ENCODE data around the gene TLCD1.

TLCD1 gene

DNA sequence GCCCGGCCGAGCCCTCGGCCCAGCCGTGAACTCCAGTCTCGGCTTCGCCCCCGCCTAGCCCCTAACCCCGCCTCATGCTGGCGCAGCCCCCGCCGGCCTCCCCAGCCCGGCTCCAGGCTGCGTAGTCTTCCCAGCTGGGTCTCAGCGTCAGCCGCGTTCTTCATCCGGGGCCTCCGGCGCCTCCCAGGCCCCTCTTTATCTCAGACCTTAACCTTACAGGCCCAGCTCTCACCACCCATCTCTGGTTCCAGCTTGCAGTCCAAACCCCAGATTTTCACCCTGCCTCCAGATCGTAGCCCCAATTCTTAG lies 14.4 kb downstream of the TLCD1 start, which contains the start of gene PROCA1:
Gene PROCA1, minus strand, starts transcription at position 166 of the 309 bp plus-strand sequence. CDS start 228 bp downstream, outside the sequence.
- Histone ChIP-seq H2AFZ (ENCODE audit: low read depth) (peak within 1 kb of the TSS; percentile 66), H3K27me3 (ENCODE audit: insufficient read depth, low read depth) (peaks cover 23% of the 10 kb centered on the region), H3K27ac (no peak within 1 kb of the TSS), H4K20me1 (ENCODE audit: insufficient read depth) (no peaks in the 10 kb centered on the region), H3K4me1 (ENCODE audit: low read depth, poor library complexity, severe bottlenecking) (no peaks in the 10 kb centered on the region), H3K36me3 (ENCODE audit: insufficient read depth) (no peaks in the 10 kb centered on the region), H3K4me3 (IDR thresholded peaks at IDR 0.05; ENCODE audit: insufficient read depth, low read depth, low read length) (no peak within 1 kb of the TSS), H3K4me2 (peak within 1 kb of the TSS; percentile 58), H3K79me2 (ENCODE audit: insufficient read depth, low read depth) (no peaks in the 10 kb centered on the region), H3K9ac (peak within 1 kb of the TSS; percentile 28; the same call in 1 of the 2 replicates)
- TF ChIP-seq, protein P1, sequence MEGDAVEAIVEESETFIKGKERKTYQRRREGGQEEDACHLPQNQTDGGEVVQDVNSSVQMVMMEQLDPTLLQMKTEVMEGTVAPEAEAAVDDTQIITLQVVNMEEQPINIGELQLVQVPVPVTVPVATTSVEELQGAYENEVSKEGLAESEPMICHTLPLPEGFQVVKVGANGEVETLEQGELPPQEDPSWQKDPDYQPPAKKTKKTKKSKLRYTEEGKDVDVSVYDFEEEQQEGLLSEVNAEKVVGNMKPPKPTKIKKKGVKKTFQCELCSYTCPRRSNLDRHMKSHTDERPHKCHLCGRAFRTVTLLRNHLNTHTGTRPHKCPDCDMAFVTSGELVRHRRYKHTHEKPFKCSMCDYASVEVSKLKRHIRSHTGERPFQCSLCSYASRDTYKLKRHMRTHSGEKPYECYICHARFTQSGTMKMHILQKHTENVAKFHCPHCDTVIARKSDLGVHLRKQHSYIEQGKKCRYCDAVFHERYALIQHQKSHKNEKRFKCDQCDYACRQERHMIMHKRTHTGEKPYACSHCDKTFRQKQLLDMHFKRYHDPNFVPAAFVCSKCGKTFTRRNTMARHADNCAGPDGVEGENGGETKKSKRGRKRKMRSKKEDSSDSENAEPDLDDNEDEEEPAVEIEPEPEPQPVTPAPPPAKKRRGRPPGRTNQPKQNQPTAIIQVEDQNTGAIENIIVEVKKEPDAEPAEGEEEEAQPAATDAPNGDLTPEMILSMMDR (conservative IDR thresholded peaks at IDR 0.05; ENCODE audit: low read depth, low read length) = no peak

DNA sequence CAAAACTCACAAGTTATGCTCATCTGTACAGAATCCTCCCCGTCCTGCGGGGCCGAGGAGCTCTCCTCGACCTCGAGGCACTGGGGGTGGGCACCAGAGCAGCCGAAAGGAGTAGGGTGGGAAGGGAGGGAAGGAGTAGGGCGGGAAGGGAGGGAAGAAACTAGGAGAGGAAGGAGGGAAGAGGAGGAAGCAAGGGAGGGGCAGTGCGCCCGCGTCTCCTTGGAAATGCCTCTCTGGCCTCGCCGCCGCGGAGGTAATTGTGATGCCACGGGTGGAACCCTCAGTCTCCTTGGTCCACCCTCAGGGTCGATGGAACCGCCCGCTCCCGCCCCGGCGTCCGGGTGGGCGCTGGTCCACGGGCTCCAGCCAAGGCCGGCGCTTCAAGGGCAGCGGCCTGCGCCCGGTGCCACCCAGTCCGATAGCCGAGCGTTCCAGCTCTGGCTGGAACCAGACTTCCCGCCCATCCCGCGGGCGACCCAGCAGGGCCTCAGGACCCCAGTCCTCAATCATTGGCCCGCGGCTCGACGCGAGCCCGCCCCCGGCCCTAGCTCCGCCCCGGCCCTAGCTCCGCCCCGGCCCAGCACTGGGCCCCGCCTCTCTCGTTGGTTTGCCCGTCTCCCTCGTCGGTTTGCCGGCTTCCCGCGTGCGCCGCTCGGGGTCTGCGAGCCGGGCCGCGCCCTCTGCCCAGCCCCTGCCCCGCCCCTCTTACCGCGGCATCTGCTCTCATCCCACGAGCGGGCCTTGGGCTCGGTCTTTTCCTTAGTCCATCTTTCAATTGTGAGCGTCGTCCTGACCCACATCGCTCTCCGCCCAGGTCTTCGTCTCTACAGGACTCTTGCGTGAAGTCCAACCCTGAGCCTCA lies 14.9 kb downstream of the TLCD1 start:
- no peaks in the 10 kb centered on the region for H3K36me3 ChIP-seq (ENCODE audit: insufficient read depth)
- no peak overlapping the region for H3K27ac ChIP-seq
- peak overlapping the region; percentile 58 for H3K4me2 ChIP-seq
- no peaks in the 10 kb centered on the region for H3K79me2 ChIP-seq (ENCODE audit: insufficient read depth, low read depth)
- H3K4me1 ChIP-seq (ENCODE audit: low read depth, poor library complexity, severe bottlenecking) = no peaks in the 10 kb centered on the region
- H2AFZ ChIP-seq (ENCODE audit: low read depth) = peak overlapping the region; percentile 66
- H4K20me1 ChIP-seq (ENCODE audit: insufficient read depth) = no peaks in the 10 kb centered on the region
- no peak overlapping the region for H3K4me3 ChIP-seq (IDR thresholded peaks at IDR 0.05; ENCODE audit: insufficient read depth, low read depth, low read length)
- peak overlapping the region; percentile 28; the same call in 1 of the 2 replicates for H3K9ac ChIP-seq
- H3K27me3 ChIP-seq (ENCODE audit: insufficient read depth, low read depth) = peaks cover 18% of the 10 kb centered on the region
- TF ChIP-seq, protein P1 (conservative IDR thresholded peaks at IDR 0.05; ENCODE audit: low read depth, low read length) = no peak

DNA sequence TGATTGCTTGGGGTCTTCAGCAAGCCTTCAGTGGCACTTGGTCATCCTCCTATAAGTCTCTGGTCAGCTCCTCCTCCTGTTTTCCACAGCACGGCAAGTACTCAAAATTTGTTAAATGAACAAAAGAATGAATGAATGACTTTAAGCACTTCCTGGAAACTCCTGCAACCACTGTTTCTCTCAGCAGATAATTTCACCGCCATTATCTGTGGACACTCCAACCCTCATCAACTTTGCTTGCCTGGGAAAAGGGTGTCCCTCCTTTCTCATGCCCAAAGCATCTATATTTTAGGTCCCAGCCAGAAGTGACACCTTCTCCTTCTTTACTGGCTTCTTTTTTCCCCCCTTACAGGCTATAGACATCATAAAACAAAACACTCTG lies 18.7 kb downstream of the TLCD1 start:
- H3K4me3 ChIP-seq (IDR thresholded peaks at IDR 0.05; ENCODE audit: insufficient read depth, low read depth, low read length) = no peak overlapping the region
- H2AFZ ChIP-seq (ENCODE audit: low read depth) = no peak overlapping the region
- no peaks in the 10 kb centered on the region for H3K79me2 ChIP-seq (ENCODE audit: insufficient read depth, low read depth)
- H3K4me2 ChIP-seq = no peak overlapping the region
- H4K20me1 ChIP-seq (ENCODE audit: insufficient read depth) = no peaks in the 10 kb centered on the region
- TF ChIP-seq, protein P1 (conservative IDR thresholded peaks at IDR 0.05; ENCODE audit: low read depth, low read length) = no peak
- no peak overlapping the region for H3K9ac ChIP-seq
- no peaks in the 10 kb centered on the region for H3K4me1 ChIP-seq (ENCODE audit: low read depth, poor library complexity, severe bottlenecking)
- no peaks in the 10 kb centered on the region; the same call in 1 of the 2 replicates for H3K27me3 ChIP-seq (ENCODE audit: insufficient read depth, low read depth)
- no peak overlapping the region for H3K27ac ChIP-seq
- H3K36me3 ChIP-seq (ENCODE audit: insufficient read depth) = no peaks in the 10 kb centered on the region

DNA sequence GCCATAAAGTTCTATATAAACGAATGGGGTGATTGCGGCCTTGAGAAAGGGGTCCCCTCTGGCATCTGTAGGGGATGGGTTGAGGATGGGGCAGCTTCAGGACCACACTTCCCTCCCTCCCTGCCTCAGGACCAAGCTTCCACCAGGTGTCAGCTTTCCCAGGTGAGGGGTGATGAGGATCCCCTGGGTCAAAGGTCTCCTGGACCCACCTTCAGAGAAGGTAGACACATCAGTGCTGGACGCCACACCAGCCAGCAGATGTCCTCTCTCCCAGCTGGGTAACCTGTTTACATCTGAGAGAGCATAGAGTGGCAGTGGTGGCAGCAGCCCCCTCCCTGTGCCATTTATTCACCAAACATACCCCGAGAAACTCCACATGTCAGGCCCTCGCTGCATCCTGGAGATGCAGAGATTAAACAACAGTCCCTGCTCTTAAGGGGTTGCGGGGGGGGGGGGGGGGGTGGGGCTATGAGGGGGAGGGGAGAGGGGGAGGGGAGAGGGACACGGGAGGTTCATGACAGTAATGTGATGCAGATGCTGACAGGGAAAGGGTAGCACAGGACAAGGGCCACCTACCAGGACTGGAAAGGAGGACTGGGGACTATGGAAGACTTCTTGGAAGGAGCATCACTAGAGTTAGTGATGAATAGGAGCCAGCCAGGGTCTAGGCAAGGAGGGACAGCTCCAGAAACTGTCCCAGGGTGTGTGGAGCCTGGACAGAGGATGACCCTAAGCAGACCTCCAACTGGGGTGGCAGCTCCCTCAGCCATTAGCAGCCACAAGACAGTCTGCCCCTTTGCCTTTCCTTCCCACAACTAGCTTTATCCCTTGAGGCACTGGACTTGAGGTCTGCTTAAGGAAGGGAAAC lies 19.3 kb downstream of the TLCD1 start:
- Histone ChIP-seq H3K9ac (no peak overlapping the region), H3K27me3 (ENCODE audit: insufficient read depth, low read depth) (no peaks in the 10 kb centered on the region), H3K4me3 (IDR thresholded peaks at IDR 0.05; ENCODE audit: insufficient read depth, low read depth, low read length) (no peak overlapping the region), H3K27ac (no peak overlapping the region), H3K4me2 (no peak overlapping the region), H4K20me1 (ENCODE audit: insufficient read depth) (no peaks in the 10 kb centered on the region), H2AFZ (ENCODE audit: low read depth) (no peak overlapping the region), H3K36me3 (ENCODE audit: insufficient read depth) (no peaks in the 10 kb centered on the region), H3K4me1 (ENCODE audit: low read depth, poor library complexity, severe bottlenecking) (no peaks in the 10 kb centered on the region), H3K79me2 (ENCODE audit: insufficient read depth, low read depth) (no peaks in the 10 kb centered on the region)
- TF ChIP-seq, protein P1 (conservative IDR thresholded peaks at IDR 0.05; ENCODE audit: low read depth, low read length) = no peak

Measured in KMS-11 (cell line).